Endodermal cell (in vitro differentiated cells): Measurements from ENCODE around the gene SINHCAF. TPM values are rescaled to one million over a fixed set of nuclear protein-coding genes. Genes with fewer than 3 reads are reported as not detected.
"Not testable (repeated sequence)": the region's sequence is repeated elsewhere in the genome, so short reads cannot be mapped to it uniquely, and the experiment has no call there.

ENCODE experiments used
- DNase-seq: peaks from one replicate; pipeline ENCODE4 v3.0.0-alpha.2; 2017
- H3K27ac ChIP-seq: 2 replicates; pipeline ENCODE4 v1.5.1; 2013; ENCODE audit warnings: mild to moderate bottlenecking, low read depth, low read length, moderate library complexity
- H3K27me3 ChIP-seq: 2 replicates; pipeline ENCODE4 v1.6.1; 2013; ENCODE audit warnings: mild to moderate bottlenecking, low read length, moderate library complexity; ENCODE audit not compliant: insufficient read depth, control insufficient read depth, poor library complexity, severe bottlenecking
- H3K36me3 ChIP-seq: 2 replicates; pipeline ENCODE4 v1.7.0; 2013; ENCODE audit warnings: mild to moderate bottlenecking, low read length, moderate library complexity; ENCODE audit not compliant: control insufficient read depth, insufficient read depth
- H3K4me1 ChIP-seq: one replicate; pipeline ENCODE4 v1.7.0; 2013; ENCODE audit warnings: low read length; ENCODE audit not compliant: control insufficient read depth, insufficient read depth
- H3K4me3 ChIP-seq: 2 replicates; pipeline ENCODE4 v1.5.1; 2013; ENCODE audit warnings: mild to moderate bottlenecking, low read length, moderate library complexity
- H3K9ac ChIP-seq: 2 replicates; pipeline ENCODE4 v1.6.1; 2013; ENCODE audit warnings: mild to moderate bottlenecking, low read length, moderate library complexity; ENCODE audit not compliant: poor library complexity, severe bottlenecking; ENCODE audit errors: extremely low read depth
- H3K9me3 ChIP-seq: 2 replicates; pipeline ENCODE4 v1.6.1; 2013; ENCODE audit warnings: mild to moderate bottlenecking, low read length, moderate library complexity; ENCODE audit not compliant: control insufficient read depth
- H3K27ac Mint-ChIP-seq: 2 replicates; pipeline ENCODE4 v1.8.0; 2020; ENCODE audit warnings: mixed read lengths
- H3K27me3 Mint-ChIP-seq: 2 replicates; pipeline ENCODE4 v1.8.0; 2021; ENCODE audit warnings: mild to moderate bottlenecking, mixed read lengths; ENCODE audit not compliant: insufficient read depth
- H3K36me3 Mint-ChIP-seq: 2 replicates; pipeline ENCODE4 v1.8.0; 2020; ENCODE audit warnings: low read depth, mixed read lengths
- H3K4me1 Mint-ChIP-seq: 2 replicates; pipeline ENCODE4 v1.8.0; 2020; ENCODE audit warnings: mixed read lengths
- H3K4me3 Mint-ChIP-seq: 2 replicates; pipeline ENCODE4 v1.8.0; 2020; ENCODE audit warnings: mild to moderate bottlenecking, moderate library complexity, mixed read lengths
- H3K9me3 Mint-ChIP-seq: 2 replicates; pipeline ENCODE4 v1.8.0; 2020; ENCODE audit warnings: mild to moderate bottlenecking, mixed read lengths
- CTCF ChIP-seq: fragments of 200-600 bp; sonication (generic); conservative IDR thresholded peaks from 2 replicates; pipeline ENCODE4 v1.5.0; 2021; ENCODE audit warnings: antibody characterized with exemption, mild to moderate bottlenecking
- WGBS, 2 experiments: methylation state at CpG; one replicate each; pipeline versions ENCODE4 v1.1.5 to v1.1.7; 2013; ENCODE audit warnings: missing lambda C conversion rate in 2 of 2, mixed read lengths in 1 of 2; ENCODE audit not compliant: insufficient coverage in 1 of 2, insufficient read length in 1 of 2; 5-methylcytosine and 5-hydroxymethylcytosine counted together
- total RNA-seq, 2 donors: library from RNA; stranded (reverse); fragmentation: NEBNext Ultra II Directional in 1 of 2; extraction: Animal tissue kit (Norgen Biotek cat#: 25700) in 1 of 2; gene quantifications; 2 replicates in 1 of 2; 3 replicates in 1 of 2; pipeline ENCODE4 v1.2.1, GENCODE V29; 2021

SINHCAF gene
- total RNA-seq, 2 donors from 2014 or later, result 323 to 779 TPM

- Mint-ChIP-seq H3K9me3 (no peaks in the 10 kb centered on the region), H3K27me3 (no peaks in the 10 kb centered on the region), H3K4me1 (peaks cover 10% of the 10 kb centered on the region), H3K27ac (no peak overlapping the region), H3K36me3 (no peaks in the 10 kb centered on the region), H3K4me3 (no peak overlapping the region)
- WGBS, 2 experiments, result 67 to 73% methylated on average over 3 to 6 of the region's 6 CpGs
- Histone ChIP-seq H3K27ac (no peak overlapping the region), H3K36me3 (no peaks in the 10 kb centered on the region), H3K9me3 (no peaks in the 10 kb centered on the region), H3K27me3 (no peaks in the 10 kb centered on the region), H3K4me1 (no peaks in the 10 kb centered on the region), H3K9ac (no peak overlapping the region), H3K4me3 (no peak overlapping the region)
- DNase-seq, result peak; percentile 53
- TF ChIP-seq CTCF, result peak; percentile 55
Observed at GRCh38 chr12:31257784-31258183, 68.2 kb downstream of the SINHCAF start.

GRCh38 chr12:31251707-31252611, 74.0 kb downstream of the SINHCAF start:
- TF ChIP-seq CTCF, result peak; percentile 77
- H3K4me1 ChIP-seq, H3K4me3 Mint-ChIP-seq, H3K27me3 Mint-ChIP-seq, H3K9ac ChIP-seq, H3K4me1 Mint-ChIP-seq, H3K27ac ChIP-seq, H3K36me3 Mint-ChIP-seq, H3K27me3 ChIP-seq, H3K9me3 ChIP-seq, H3K36me3 ChIP-seq, H3K4me3 ChIP-seq, H3K9me3 Mint-ChIP-seq, H3K27ac Mint-ChIP-seq: not testable (repeated sequence)
- peak; percentile 81 for DNase-seq
- WGBS, 2 experiments, result 90 to 91% methylated on average over 21 to 34 of the region's 34 CpGs

- peak; percentile 70 for DNase-seq
- Mint-ChIP-seq H3K4me3 (no peak overlapping the region), H3K36me3 (no peaks in the 10 kb centered on the region), H3K27ac (no peak overlapping the region), H3K9me3 (no peaks in the 10 kb centered on the region), H3K4me1 (peaks cover 3% of the 10 kb centered on the region), H3K27me3 (no peaks in the 10 kb centered on the region)
- Histone ChIP-seq H3K4me3 (no peak overlapping the region), H3K4me1 (no peaks in the 10 kb centered on the region), H3K9ac (no peak overlapping the region), H3K27ac (no peak overlapping the region), H3K36me3 (no peaks in the 10 kb centered on the region), H3K27me3 (no peaks in the 10 kb centered on the region), H3K9me3 (no peaks in the 10 kb centered on the region)
- WGBS, 2 experiments, result 83 to 90% methylated on average over 2 to 6 of the region's 6 CpGs
- peak; percentile 60 for TF ChIP-seq CTCF
Observed at GRCh38 chr12:31250179-31250578, 75.8 kb downstream of the SINHCAF start.
